Activated naive CD4-positive, alpha-beta T cell treated with anti-CD3 and anti-CD28 coated beads, Interleukin-2, amount 50 U/mL, for 16 hours (primary cell): ENCODE measurements around the gene RAB19.
"Not testable (repeated sequence)": the region's sequence is repeated elsewhere in the genome, so short reads cannot be mapped to it uniquely, and the experiment has no call there.

ENCODE experiments used
- DNase-seq: peaks from one replicate; pipeline ENCODE4 v3.0.0-alpha.2; 2020

Gene RAB19

DNA sequence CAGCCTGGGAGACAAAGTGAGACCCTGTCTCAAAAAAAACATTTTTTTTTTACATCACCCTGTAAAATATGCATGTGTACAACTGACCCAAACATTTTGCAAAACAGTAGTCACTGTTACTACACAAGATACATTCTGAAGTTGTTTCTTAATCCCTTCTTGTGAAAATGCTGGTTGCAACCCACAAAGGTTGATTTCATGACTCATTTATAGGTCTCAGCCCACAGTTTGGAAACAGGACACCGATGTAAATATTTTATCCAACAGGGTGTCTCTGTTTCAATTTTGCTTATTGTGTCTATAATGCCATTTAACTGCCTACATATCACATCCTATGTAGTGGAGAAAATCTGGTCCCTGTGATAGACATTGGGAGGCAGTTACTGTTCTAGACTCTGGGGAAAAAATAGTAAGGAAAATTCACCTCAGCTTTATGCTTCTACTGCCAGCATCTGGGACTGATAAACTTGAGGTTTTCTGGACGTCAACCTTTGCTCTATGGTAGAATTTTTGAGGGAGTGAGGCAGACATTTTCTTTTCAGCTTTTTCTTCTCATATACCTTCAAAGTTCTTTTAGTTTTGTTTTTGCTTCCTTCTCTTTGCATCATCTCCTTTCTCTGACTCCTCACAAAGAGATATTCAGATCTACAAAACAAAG is 1.6 kb upstream of the RAB19 start:
- no peak for DNase-seq

GRCh38 chr7:140404565-140405065 is 757 bp downstream of the RAB19 start:
- DNase-seq: no peak

DNA sequence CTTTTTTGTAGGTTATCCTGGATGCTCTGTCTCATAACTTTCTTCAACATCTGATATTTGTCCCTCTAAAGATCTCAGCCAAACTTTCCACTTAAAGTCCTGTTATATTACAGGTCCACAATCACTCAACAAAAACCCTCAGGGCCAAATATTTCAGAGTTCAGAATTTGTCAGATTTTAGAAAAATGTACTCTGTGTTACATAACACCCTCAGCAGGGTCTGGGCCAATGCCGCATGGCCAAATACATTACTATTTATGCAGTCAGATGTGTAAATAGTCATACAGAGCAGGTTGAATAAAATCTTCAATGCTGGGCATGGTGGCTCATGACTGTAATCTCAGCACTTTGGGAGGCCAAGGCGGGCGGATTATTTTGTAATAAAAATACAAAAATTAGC is 11.5 kb downstream of the RAB19 start:
- DNase-seq: no peak

- DNase-seq: not testable (repeated sequence)
Observed at GRCh38 chr7:140415816-140416215, 12.0 kb downstream of the RAB19 start.

- DNase-seq: no peak
Observed at GRCh38 chr7:140416560-140416959, 12.7 kb downstream of the RAB19 start.

DNA sequence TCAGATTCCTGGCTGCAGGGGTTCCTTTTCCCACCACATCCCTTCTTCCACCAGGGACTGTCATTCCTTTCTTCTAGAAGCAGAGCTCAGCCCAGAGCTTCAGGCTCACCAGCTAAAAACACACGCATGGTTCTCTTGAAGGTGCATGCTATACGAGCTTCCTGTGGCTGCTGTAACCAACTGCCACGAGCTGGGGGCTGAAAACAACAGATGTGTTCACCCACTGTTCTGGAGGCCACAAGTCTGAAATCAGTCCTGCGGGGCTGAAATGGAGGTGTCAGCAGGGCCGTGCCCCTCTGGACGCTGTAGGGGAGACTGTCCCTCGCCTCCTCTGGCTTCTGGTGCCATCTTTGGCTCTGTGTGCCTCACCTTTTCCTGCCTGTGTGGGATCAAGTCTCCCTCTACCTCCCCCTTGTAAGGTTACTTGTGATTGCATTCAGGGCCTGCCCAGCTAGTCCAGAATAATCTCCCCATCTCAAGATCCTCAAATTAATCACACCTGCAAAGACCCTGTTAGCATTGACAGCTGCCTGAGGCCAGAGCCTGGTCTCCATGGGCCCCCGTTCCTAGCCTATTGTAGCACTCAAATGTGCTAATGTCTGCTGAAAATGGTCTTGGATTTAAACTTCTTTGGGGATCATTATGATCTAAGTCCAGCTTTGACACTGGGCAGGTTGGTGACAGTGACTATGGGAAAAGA is 13.7 kb downstream of the RAB19 start:
- no peak for DNase-seq

DNA sequence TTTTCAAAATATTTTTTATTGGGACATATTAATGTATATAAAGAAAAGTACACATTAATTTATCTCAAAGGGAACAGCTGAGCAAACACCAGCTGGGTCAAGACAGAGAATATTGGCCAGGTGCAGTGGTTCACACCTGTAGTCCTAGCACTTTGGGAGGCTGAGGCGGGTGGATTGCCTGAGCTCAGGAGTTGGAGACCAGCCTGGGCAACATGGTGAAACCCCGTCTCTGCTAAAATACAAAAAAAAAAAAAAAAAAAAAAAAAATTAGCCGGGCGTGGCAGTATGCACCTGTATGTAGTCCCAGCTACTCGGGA is 14.3 kb downstream of the RAB19 start:
- not testable (repeated sequence) for DNase-seq

- DNase-seq: no peak
Observed at GRCh38 chr7:140418653-140419052, 14.8 kb downstream of the RAB19 start.

DNA sequence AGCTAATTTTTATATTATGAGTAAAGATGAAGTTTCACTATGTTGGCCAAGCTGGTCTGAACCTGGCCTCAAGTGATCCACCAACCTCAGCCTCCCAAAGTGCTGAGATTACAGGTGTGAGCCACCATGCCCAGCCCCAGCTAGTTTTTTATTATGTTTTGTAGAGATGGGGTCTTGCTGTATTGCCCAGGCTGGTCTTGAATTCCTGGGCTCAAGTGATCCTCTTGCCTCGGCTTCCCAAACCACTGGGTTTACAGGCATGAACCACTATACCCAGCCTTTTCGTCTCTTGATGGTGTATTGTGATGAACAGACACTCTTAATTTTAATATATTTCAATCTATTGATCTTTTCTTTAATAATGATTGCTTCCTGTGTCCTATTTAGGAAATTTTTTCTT is 17.7 kb downstream of the RAB19 start:
- no peak for DNase-seq

- DNase-seq: no peak
Observed at GRCh38 chr7:140423501-140423900, 19.6 kb downstream of the RAB19 start.

- DNase-seq: no peak
Observed at GRCh38 chr7:140425718-140426117, 21.9 kb downstream of the RAB19 start.

DNA sequence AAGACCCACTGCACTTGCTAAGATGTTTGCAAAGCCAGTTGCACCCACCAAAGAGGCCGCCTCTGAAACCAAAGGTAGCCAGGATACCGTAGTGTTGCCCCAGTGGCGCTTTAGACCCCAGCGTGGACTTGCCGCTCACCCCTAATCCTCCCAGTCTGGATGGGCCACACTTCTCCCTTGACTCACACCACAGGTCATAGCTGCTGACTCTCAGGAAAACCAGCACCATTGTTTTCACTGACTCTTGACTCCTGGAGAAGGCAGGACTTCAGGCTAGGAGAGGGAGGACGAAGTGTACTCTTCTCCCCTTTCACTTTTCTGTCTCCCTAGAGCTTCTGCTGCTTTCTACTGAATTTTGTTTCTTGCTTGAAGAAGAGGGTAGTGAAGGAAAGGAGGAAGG is 22.3 kb downstream of the RAB19 start:
- no peak for DNase-seq

DNA sequence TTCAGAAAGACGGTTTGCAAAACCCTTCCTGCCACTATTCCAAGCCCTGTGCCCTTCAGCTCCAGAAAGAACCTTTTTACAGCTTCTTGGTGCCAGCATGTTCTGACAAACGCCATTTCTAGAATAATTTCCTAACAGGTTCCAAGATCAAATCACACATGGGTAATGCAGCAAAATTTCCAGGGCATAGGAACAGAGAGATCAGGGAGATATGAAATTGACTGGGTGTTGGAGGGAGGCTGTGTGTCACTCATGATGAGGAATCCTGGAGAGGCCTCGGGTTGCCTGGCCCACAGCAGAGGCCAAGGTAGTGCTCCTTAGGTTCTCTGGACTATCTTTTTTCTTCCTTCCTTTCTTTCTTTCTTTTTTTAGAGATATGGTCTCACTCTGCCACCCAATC is 29.5 kb downstream of the RAB19 start:
- DNase-seq: no peak

GRCh38 chr7:140435252-140435895 is 31.5 kb downstream of the RAB19 start:
- DNase-seq: no peak

DNA sequence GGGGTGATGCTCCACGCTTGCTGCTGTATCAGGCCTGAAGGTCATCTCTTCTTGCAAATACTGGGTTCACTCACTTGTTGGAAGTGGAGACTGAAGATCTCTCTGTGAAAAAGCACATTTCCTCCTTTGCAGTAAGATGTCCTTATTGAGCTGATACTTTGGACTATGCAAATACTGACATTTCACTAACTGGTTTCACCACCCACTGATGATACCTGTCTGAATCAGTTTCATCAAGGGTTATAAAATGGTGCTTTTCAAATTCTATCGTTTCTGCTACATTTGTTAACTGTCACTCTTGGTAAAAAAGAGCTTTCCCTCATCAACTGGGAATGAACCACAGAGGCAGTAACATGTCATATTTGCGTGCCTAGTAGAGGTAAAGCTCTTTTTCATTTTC is 35.5 kb downstream of the RAB19 start:
- no peak for DNase-seq

DNA sequence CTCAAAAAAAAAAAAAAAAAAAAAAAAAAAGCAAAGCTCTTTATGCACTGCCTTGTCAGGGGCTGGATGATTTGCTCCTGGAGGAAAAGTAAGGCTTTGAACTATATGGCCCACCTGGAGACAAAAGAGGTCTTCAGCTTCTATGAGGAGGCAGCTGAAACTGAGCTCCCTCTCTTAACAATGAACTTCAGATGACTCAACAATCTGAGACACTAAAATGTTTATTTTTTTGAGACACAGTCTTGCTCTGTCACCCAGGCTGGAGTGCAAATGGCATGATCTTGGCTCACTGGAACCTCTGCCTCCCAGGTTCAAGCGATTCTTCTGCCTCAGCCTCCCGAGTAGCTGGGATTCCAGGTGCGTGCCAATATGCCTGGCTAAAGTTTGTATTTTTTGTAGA is 36.7 kb downstream of the RAB19 start:
- no peak for DNase-seq

GRCh38 chr7:140441519-140441918 is 37.7 kb downstream of the RAB19 start:
- no peak for DNase-seq

GRCh38 chr7:140446467-140446866 is 42.6 kb downstream of the RAB19 start:
- DNase-seq: no peak

DNA sequence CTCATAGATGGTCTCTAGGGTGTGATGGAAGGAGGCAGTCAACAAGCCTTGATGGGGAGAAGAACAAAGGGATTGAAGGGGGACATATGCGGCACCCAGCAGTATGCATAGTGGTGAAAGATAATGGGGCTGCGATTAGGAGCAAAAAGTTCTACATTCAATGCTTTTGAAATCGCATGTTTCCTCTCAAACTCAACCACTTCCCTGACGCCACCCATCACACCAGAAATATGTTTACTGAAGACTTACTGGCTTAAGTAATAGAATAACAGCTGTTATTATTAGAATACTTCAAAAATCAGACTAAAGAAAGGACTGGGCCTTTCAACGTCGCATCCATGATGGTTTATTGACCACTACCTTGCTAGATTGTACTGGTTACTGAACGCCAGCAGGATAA is 44.0 kb downstream of the RAB19 start:
- no peak for DNase-seq

DNA sequence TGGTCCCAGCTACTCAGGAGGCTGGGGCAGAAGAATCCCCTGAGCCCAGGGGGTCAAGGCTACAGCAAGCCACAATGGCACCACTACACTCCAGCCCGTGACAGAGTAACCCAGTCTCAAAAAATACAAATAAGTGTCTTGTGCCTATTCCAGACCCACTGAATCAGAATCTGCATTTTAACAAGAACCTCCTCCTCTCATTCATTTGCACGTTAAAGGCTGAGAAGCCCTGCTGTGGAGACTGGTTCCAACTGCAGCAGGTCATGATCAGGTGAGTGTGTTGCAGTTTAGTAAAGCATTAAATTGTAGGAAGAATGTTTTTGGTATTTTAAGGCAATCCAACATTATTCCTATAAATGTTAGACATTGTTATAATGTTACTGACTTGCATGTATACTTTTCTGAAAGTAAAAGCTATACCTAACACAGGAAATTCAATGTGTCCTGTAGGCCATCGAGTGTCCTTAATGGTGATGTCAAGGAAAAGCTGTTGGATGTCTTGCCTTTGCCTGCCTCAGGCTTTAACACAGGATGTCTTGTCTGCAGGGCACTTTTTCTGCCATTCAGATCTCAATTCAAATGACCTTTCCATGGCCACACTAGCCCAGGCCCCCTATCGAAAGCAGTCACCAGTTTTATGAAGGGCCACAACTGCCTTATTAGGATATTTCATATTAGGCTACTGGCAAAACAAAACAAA is 45.1 kb downstream of the RAB19 start:
- DNase-seq: no peak

DNA sequence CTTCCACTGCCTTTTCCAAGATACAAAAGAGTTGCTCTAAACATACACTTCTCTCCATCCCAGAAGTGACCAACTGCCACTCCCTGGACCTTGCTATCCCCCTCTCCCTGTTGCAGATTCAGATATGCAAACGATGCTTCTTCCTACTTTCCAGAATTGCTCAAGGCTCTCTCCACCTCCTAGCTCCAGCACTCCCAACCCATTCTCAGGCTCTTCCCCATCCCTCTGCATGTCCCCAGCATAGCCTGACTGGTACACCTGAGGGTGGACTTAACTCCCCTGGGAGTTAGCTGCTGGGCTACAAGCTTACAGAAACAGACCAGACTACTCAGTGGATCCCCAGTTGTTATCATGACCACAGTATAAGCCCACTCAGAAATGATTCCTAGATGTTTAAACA is 47.9 kb downstream of the RAB19 start:
- DNase-seq: no peak

- DNase-seq: no peak
Observed at GRCh38 chr7:140453273-140453672, 49.4 kb downstream of the RAB19 start.

DNA sequence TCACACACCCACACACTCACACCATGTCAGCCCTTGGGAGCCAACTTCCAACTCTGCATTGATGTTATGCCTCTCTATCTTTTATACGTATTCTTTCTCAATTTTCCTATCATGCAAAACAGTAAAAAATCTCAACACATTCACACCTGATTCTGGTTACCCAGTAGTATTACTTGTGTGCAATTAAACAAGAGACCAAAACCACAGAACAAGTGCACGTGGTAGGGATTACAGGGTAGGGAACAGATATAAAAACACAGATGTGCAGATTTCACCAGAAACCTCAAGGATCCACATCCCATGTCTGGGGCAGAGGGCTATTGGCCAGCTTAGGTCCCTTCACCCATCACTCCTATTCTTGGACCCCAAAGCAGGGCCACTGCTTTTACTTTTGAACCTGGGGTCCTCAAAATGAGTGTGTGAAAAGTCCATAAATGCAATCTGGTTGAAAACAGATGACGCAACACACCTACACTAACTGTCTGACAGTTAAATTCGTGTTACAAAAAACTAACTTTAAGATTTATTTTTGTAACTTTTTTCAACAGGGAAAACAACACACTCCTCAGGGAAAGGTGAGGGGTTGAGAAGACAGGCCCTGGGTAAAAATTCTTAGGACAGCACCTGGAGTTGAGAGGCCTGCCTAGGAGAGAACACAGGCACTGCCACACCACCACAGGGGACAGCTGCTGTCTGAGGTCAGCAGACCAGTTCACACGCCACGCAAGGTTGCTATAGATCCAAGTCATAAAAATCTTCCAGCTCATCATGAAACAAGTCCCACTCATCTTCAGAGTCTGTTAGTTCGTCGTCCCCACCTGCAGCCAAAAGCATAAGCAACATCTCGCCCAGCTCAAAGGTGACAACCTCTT is 50.2 kb downstream of the RAB19 start:
- not testable (repeated sequence) for DNase-seq
